Measurements from ENCODE around the gene PPM1E. TPM values are rescaled to one million over a fixed set of nuclear protein-coding genes. Genes with fewer than 3 reads are reported as not detected.

Gene PPM1E
- total and polyA plus RNA-seq, 11 donors, result 0.20 to 4.0 (median 0.50) TPM

DNA sequence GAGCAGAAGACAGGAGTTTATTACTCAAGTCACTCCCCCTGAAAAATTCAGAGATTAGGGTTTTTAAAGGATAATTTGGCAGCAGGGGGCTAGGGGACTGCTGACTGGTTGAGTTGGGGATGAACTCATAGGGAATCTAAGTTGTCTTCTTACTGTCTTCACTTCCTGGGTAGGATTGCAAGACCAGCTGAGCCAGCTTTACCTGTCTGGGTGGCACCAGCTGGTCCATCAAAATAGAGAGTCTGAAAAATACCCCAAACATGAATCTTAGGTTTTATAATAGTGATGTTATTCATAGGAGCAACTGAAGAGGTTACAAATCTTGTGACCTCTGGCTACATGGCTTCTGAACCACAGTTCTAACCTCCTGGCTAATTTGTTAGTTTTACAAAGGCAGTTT is 157.9 kb downstream of the PPM1E start:
- no peak for ATAC-seq

DNA sequence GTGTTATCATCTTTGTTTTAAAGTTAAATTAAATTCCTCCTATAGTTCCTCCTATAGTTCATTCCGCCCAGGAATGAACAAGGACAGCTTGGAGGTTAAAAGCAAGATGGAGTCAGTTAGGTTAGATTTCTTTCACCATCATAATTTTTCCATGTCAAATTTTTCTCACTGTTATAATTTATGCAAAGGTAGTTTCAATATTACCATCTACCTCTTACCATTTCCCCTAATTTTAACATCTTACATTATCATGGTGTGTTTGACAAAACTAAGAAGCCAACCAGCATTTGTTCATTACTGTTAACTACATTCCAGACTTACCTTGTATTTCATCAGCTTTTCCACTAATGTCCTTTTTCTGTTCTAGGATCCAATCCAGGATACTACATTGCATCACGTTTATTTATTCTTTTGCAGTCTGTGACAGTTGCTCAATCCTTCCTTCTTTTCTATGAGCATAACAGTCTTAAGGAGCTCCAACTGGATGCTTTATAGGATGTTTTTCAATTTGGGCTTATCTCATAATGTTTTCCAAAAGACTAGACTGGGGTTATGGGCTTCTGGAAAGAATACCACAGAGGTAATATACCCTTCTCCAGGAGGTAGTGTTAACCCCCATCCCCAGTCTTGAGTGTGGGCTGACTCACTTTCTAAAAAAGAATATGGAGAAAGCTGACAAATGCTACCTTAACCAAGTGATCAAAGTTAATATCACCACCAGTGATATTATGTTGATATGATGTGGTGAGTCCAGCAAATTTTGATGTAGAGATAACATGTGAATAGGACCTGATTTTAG is 158.5 kb downstream of the PPM1E start:
- ATAC-seq, result no peak
- Histone ChIP-seq H3K9me3 (peaks cover 0 to 26% (median 10%) of the 10 kb centered on the region in 12 donors), H3K4me1 (no peaks in the 10 kb centered on the region), H3K27ac (no peak overlapping the region), H3K36me3 (no peaks in the 10 kb centered on the region), H3K27me3 (peaks cover 0 to 7% (median 0%) of the 10 kb centered on the region in 9 donors), H3K4me3 (no peak overlapping the region)
- DNase-seq, result no peak
- intact Hi-C loops (cut with DNase I), result no loop called here
- 61 to 71% (median 68%) methylated on average over 2 of the region's 2 CpGs for WGBS, 4 donors
- TF ChIP-seq, protein P1, sequence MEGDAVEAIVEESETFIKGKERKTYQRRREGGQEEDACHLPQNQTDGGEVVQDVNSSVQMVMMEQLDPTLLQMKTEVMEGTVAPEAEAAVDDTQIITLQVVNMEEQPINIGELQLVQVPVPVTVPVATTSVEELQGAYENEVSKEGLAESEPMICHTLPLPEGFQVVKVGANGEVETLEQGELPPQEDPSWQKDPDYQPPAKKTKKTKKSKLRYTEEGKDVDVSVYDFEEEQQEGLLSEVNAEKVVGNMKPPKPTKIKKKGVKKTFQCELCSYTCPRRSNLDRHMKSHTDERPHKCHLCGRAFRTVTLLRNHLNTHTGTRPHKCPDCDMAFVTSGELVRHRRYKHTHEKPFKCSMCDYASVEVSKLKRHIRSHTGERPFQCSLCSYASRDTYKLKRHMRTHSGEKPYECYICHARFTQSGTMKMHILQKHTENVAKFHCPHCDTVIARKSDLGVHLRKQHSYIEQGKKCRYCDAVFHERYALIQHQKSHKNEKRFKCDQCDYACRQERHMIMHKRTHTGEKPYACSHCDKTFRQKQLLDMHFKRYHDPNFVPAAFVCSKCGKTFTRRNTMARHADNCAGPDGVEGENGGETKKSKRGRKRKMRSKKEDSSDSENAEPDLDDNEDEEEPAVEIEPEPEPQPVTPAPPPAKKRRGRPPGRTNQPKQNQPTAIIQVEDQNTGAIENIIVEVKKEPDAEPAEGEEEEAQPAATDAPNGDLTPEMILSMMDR (IDR thresholded peaks at IDR 0.05), result no peak
- TF ChIP-seq POLR2A (IDR thresholded peaks at IDR 0.05), result no peak

More for the DNA sequence above, 157.9 kb downstream of the PPM1E start:
- TF ChIP-seq, protein P1 (IDR thresholded peaks at IDR 0.05), result no peak
- no peak for TF ChIP-seq POLR2A (IDR thresholded peaks at IDR 0.05)
- intact Hi-C loops (cut with DNase I), result no loop called here
- H3K36me3 ChIP-seq, result no peaks in the 10 kb centered on the region
- H3K9me3 ChIP-seq, result peaks cover 0 to 26% (median 10%) of the 10 kb centered on the region in 12 donors
- no peak overlapping the region for H3K4me3 ChIP-seq
- no peak overlapping the region for H3K27ac ChIP-seq
- DNase-seq, result no peak
- peaks cover 0 to 6% (median 0%) of the 10 kb centered on the region in 9 donors for H3K27me3 ChIP-seq
- no peaks in the 10 kb centered on the region for H3K4me1 ChIP-seq

DNA sequence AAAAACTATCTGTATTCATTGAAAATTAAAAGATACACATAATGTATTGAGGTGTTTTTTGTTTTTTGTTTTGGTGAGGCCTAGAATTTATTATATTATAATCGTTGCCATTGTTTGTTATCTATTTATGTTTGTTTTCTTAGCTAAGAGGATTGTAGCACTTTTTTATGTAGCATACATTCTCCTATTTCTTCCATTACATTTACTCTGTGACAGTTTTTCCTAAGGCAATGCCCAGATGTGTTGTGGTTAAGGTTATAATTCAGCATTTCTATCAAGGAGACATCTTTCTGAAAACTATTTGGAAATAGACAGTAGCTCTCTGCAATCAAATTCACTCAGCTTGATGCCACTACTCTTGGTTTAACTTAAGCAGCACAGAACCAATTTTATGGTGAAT is 161.6 kb downstream of the PPM1E start:
- DNase-seq (no peak), ATAC-seq (no peak)
- TF ChIP-seq, protein P1 (IDR thresholded peaks at IDR 0.05), result no peak
- no peak for TF ChIP-seq POLR2A (IDR thresholded peaks at IDR 0.05)
- no peaks in the 10 kb centered on the region for H3K4me1 ChIP-seq
- no peak overlapping the region for H3K4me3 ChIP-seq
- no peaks in the 10 kb centered on the region for H3K36me3 ChIP-seq
- peaks cover 0 to 7% (median 0%) of the 10 kb centered on the region in 9 donors for H3K27me3 ChIP-seq
- H3K9me3 ChIP-seq, result peaks cover 0 to 9% (median under 1%) of the 10 kb centered on the region in 12 donors
- H3K27ac ChIP-seq, result no peak overlapping the region
- intact Hi-C loops (cut with DNase I), result no loop called here
- 84 to 92% (median 89%) methylated on average over 1 of the region's 1 CpG for WGBS, 4 donors

DNA sequence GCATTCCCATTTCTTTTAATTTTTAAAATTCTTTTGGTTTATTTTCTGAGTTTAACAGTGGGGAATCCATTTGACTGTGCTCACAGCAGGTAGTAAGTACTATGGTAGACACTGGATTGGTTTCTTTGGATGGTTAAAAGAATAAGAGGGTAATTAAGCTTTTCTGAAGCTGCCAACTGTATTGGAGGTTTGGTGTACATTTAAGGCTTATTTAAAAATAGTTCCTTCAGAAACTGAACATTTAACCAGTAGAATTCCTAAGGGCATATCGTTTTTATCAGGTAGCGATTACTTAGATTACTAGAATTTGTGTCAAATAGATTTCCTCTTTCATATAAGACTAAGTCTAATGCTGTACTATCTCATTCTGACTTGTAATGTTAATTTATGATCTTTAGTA is 162.4 kb downstream of the PPM1E start:
- H3K27ac ChIP-seq, result no peak overlapping the region
- H3K27me3 ChIP-seq, result peaks cover 0 to 7% (median 0%) of the 10 kb centered on the region in 9 donors
- ATAC-seq (no peak), DNase-seq (no peak)
- WGBS, 4 donors, result 70 to 77% (median 74%) methylated on average over 2 of the region's 2 CpGs
- intact Hi-C loops (cut with DNase I), result no loop called here
- TF ChIP-seq, protein P1 (IDR thresholded peaks at IDR 0.05), result no peak
- no peak for TF ChIP-seq POLR2A (IDR thresholded peaks at IDR 0.05)
- peaks cover 0 to under 1% (median 0%) of the 10 kb centered on the region in 12 donors for H3K9me3 ChIP-seq
- no peak overlapping the region for H3K4me3 ChIP-seq
- no peaks in the 10 kb centered on the region for H3K4me1 ChIP-seq
- no peaks in the 10 kb centered on the region for H3K36me3 ChIP-seq

Data from heart left ventricle (tissue), 16 donors.